NOMO-1 treated with dmso at 0.1 percent for 144 hours (cell line): Measurements from ENCODE around the gene CLEC2B.

Experiments used
- DNase-seq: peaks from one replicate; lab custom pipeline; 2025; ENCODE audit not compliant: unreplicated experiment; lab: John Stamatoyannopoulos, UW

The CLEC2B gene

DNA sequence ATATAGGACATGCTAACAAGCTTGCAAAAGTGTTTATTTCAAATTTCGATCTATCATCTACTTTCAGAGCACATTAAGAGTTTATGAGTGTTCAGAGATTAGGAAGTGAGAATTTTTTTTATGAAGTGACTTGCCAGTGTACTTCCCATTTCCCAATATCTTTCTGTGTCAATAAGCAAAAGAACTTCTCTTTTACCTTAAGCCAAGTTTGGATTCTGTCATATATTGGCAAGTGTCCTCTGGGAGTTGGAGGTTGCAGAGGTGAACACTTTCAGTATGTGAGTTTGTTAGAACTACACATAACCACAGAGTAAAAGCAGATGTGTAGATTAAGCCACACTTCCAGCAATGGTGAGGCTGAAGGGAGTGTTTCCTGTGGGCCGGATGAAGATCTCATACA, 58.5 kb downstream of the CLEC2B start:
- DNase-seq: peak; percentile 82

DNA sequence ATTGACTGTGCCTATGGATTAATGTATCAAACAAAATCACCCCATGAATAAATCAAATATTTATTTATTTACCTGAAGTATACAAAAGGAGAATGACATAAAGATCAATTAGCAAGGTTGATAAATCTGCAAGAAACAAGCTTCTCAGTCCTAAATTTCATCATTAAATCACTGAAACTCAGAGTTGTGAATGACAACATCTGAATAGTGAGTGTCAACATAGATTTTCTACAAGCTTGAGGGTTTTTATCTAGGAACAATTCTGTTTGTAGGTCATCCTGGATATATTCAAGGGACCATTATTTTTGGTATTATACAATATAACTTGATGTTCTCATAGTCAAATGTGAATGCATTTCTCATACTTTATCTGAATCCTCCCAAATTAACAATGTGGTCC, 59.3 kb downstream of the CLEC2B start:
- DNase-seq: no peak

DNA sequence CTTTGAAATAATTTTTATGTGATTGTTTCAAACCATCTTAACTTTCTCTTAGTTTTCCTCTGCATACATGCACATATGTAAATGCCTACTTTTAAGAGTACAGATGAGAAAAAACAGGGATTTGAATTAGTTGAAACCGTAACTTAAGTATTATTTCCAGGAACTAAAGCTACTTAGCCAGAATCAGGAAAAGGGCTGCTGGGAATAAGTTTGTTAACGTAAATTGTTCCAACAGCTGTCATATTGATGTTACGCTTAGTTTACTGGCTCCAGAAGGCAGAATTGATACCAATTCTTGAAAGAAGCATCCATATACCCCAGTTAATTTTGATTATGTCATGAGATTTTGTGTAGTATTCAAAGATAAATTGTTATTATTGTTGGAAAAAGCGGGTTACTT, 59.8 kb downstream of the CLEC2B start:
- DNase-seq: no peak

DNA sequence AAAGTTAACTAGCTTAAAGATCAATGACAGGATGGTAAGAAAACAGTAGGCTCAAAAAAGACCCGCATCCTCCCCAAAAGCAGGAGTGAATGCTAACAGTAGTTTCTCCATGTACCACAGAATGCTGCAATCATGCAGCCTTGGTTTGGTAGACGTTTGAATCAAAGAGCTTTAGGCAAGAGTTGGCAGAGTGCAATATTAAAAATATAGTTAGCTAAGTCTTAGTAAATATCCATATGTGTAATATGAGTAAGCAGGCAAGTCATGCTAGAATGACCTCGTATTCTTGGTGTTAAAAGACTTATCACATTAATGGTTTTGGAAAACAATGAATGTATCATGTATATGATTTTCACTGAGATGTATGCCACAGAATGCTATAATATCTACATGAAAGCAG, 60.6 kb downstream of the CLEC2B start:
- no peak for DNase-seq

DNA sequence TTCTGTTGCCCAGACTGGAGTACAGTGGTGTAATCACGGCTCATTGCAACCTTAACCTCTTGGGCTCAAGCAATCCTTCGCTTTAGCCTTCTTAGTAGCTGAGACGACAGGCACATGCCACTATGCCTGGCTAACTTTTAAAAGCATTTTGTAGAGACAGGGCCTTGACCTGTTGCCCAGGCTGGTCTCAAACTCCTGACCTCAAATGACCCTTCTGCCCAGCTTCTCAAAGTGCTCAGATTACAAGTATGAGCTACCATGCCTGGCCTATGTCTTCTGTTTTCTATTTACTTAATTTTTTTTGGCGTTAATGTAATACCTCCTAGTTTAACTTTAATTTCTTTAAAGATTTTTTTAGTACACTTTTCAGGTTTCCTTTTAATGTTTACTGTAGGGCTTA, 62.4 kb downstream of the CLEC2B start:
- no peak for DNase-seq

DNA sequence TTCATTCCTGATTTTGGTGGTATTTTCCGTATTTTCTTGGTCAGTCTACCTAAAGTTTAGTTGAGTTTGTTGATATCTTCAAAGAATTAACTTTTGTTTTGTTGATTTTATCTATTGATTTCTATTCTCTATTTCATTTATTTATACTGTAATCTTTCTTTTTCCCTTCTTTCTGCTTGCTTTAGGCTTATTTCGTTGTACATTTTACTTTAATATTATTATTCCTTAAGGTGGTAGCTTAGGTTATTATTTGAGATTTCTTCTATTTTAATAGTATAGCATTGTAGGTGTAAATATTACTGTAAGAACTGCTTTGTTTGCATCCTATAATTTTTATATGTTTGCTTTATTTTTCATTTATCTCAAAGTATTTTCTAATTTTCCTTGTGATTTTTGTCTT, 63.3 kb downstream of the CLEC2B start:
- no peak for DNase-seq
